K562 (cell line): Measurements from ENCODE around the gene MYL6B. TPM values are rescaled to one million over a fixed set of nuclear protein-coding genes. Genes with fewer than 3 reads are reported as not detected.

Source experiments
- ATF4 ChIP-seq: fragments of 450-650 bp; formaldehyde crosslinking; IDR thresholded peaks from 2 replicates; pipeline ENCODE4 v1.4.0; 2022; ENCODE audit warnings: mild to moderate bottlenecking, moderate library complexity
- BCL6 ChIP-seq: fragments of 250-450 bp; sonication (Bioruptor Pico); IDR thresholded peaks from 2 replicates; pipeline ENCODE4 v1.4.0; 2020
- CREB3L1 ChIP-seq: fragments of 450-650 bp; IDR thresholded peaks from 2 replicates; pipeline ENCODE4 v1.6.1; 2014; ENCODE audit warnings: low read depth, mild to moderate bottlenecking, moderate library complexity, borderline replicate concordance
- ETS1 ChIP-seq: conservative IDR thresholded peaks from 2 replicates; pipeline ENCODE4 v1.6.1; 2011; ENCODE audit warnings: low read depth, mild to moderate bottlenecking, low read length; ENCODE audit not compliant: control insufficient read depth
- ETV1 ChIP-seq: fragments of 450-650 bp; conservative IDR thresholded peaks from 2 replicates; pipeline ENCODE4 v1.6.1; 2016; ENCODE audit warnings: missing genetic modification characterization, control low read depth, low read depth, missing compliant biosample characterization
- FOXA3 ChIP-seq, 2 experiments: fragments of 450-650 bp in 1 of 2; sonication (generic) in 1 of 2; formaldehyde crosslinking; IDR thresholded peaks in 1 of 2; conservative IDR thresholded peaks in 1 of 2; 2 replicates each; pipeline versions ENCODE4 v1.4.0 to v1.8.0; 2020 to 2022; ENCODE audit warnings: mild to moderate bottlenecking in 2 of 2, missing genetic modification reagents in 1 of 2
- GTF2B ChIP-seq: IDR thresholded peaks from 2 replicates; pipeline ENCODE4 v1.6.1; 2011; ENCODE audit not compliant: insufficient read length; ENCODE audit errors: extremely low read depth
- KAT8 ChIP-seq: fragments of 450-650 bp; IDR thresholded peaks from 2 replicates; pipeline ENCODE4 v1.6.1; 2016; ENCODE audit warnings: low read depth, mild to moderate bottlenecking
- NELFE ChIP-seq: IDR thresholded peaks from 2 replicates; pipeline ENCODE4 v1.6.1; 2011; ENCODE audit warnings: mild to moderate bottlenecking; ENCODE audit not compliant: insufficient read depth, insufficient read length
- PHB ChIP-seq: fragments of 250-450 bp; sonication (Bioruptor Pico); IDR thresholded peaks from 2 replicates; pipeline ENCODE4 v1.5.0; 2021
- PHF20 ChIP-seq: fragments of 450-650 bp; IDR thresholded peaks from 2 replicates; pipeline ENCODE4 v1.6.1; 2018; ENCODE audit not compliant: partially characterized antibody
- PHTF2 ChIP-seq: fragments of 250-450 bp; sonication (Bioruptor Pico); IDR thresholded peaks from 2 replicates; pipeline ENCODE4 v1.5.0; 2021; ENCODE audit warnings: mild to moderate bottlenecking
- PML ChIP-seq: IDR thresholded peaks from 2 replicates; pipeline ENCODE4 v1.6.1; 2012; ENCODE audit warnings: low read length, inconsistent platforms
- RBFOX2 ChIP-seq: fragments of 200-400 bp; formaldehyde crosslinking; IDR thresholded peaks from 2 replicates; pipeline ENCODE4 v1.6.1; 2017; ENCODE audit warnings: low read depth, mild to moderate bottlenecking, low read length, moderate library complexity
- RBM34 ChIP-seq: fragments of 200-400 bp; formaldehyde crosslinking; IDR thresholded peaks from 2 replicates; pipeline ENCODE4 v1.6.1; 2018; ENCODE audit warnings: low read length, borderline replicate concordance; ENCODE audit not compliant: insufficient read depth
- SMAD2 ChIP-seq: fragments of 150-350 bp; IDR thresholded peaks from 2 replicates; pipeline ENCODE4 v1.6.1; 2014; ENCODE audit warnings: low read depth, mild to moderate bottlenecking, low read length
- SMC3 ChIP-seq: conservative IDR thresholded peaks from 2 replicates; pipeline ENCODE4 v1.6.1; 2011; ENCODE audit warnings: low read depth, low read length, improper control_type of control experiment; ENCODE audit not compliant: insufficient read depth
- SREBF1 ChIP-seq: fragments of 150-350 bp; IDR thresholded peaks from 2 replicates; pipeline ENCODE4 v1.6.1; 2014; ENCODE audit warnings: antibody characterized with exemption, low read depth, low read length, borderline replicate concordance
- USF1 ChIP-seq: sonication (generic); formaldehyde crosslinking; IDR thresholded peaks from 2 replicates; pipeline ENCODE4 v1.9.0; 2022; ENCODE audit warnings: mild to moderate bottlenecking, missing genetic modification reagents
- WHSC1 ChIP-seq: IDR thresholded peaks from one replicate; pipeline ENCODE4 v1.6.1; 2012; ENCODE audit warnings: low read length, control low read depth, inconsistent platforms
- ZFP91 ChIP-seq: sonication (generic); formaldehyde crosslinking; IDR thresholded peaks from 2 replicates; pipeline ENCODE4 v1.8.0; 2022; ENCODE audit warnings: mild to moderate bottlenecking, missing genetic modification reagents
- ZNF282 ChIP-seq: sonication (generic); formaldehyde crosslinking; IDR thresholded peaks from 2 replicates; pipeline ENCODE4 v1.8.1; 2023; ENCODE audit warnings: missing genetic modification reagents
- ZNF76 ChIP-seq: fragments of 250-450 bp; sonication (Bioruptor Pico); IDR thresholded peaks from 2 replicates; pipeline ENCODE4 v1.4.0; 2020; ENCODE audit warnings: mild to moderate bottlenecking, moderate library complexity, borderline replicate concordance
- ZNF764 ChIP-seq: fragments of 250-450 bp; sonication (Bioruptor Pico); IDR thresholded peaks from 2 replicates; pipeline ENCODE4 v1.4.0; 2020; ENCODE audit warnings: low read depth, mild to moderate bottlenecking, moderate library complexity
- polyA plus RNA-seq, 8 experiments: library from polyadenylated mRNA; depleted of rRNA in 4 of 8; stranded (reverse) in 5 of 8; unstranded in 3 of 8; fragments of >200 nt; fragmentation: Nextera tagmentation in 2 of 8; fragmentation: Illumina TruSeq in 1 of 8; extraction: Ambion mirVana in 2 of 8; extraction: Trizol in 1 of 8; gene quantifications; 2 replicates each; pipeline versions ENCODE4 v1.2.1 to v1.2.3, GENCODE V29; 2011 to 2014; ENCODE audit warnings: inconsistent platforms in 1 of 8, missing spikeins in 1 of 8
- total RNA-seq, 7 experiments: library from RNA; depleted of rRNA in 6 of 7; stranded (reverse); fragments of >200 nt in 6 of 7; fragmentation: Illumina TruSeq in 2 of 7; extraction: Trizol in 2 of 7; gene quantifications; 2 replicates each; pipeline versions ENCODE4 v1.2.1 to v1.2.3, GENCODE V29; 2011 to 2021; ENCODE audit warnings: low replicate concordance in 1 of 7

Gene MYL6B
- total and polyA plus RNA-seq, 9 of the 15 experiments (the other 6 are each of a cell fraction or from before 2014, with no cell fraction given) = 42.8 to 77.3 (median 68.6) TPM

- TF ChIP-seq SREBF1 = no peak
- no peak for TF ChIP-seq BCL6 (CRISPR knock-in tag)
- no peak for TF ChIP-seq KAT8
- no peak for TF ChIP-seq WHSC1
- TF ChIP-seq ATF4 (CRISPR knock-in tag) = no peak
- no peak for TF ChIP-seq GTF2B
- no peak for TF ChIP-seq PML
- no peak for TF ChIP-seq RBFOX2
- TF ChIP-seq NELFE = no peak
- TF ChIP-seq ZNF76 (CRISPR knock-in tag) = no peak
- TF ChIP-seq ETS1 = no peak
- TF ChIP-seq PHB (CRISPR knock-in tag) = no peak
- TF ChIP-seq CREB3L1 = no peak; the same call in 1 of the 2 replicates
- TF ChIP-seq ZNF764 = no peak
- TF ChIP-seq RBM34 = no peak
- no peak for TF ChIP-seq ETV1
- no peak for TF ChIP-seq ZFP91 (CRISPR knock-in tag)
- no peak for TF ChIP-seq FOXA3 (CRISPR knock-in tag; conservative IDR thresholded peaks at IDR 0.05 in 1 of 2, IDR thresholded peaks at IDR 0.05 in 1 of 2)
- peak; percentile 86 for TF ChIP-seq USF1 (CRISPR knock-in tag)
- TF ChIP-seq ZNF282 (CRISPR knock-in tag) = no peak
- no peak for TF ChIP-seq PHF20
- no peak for TF ChIP-seq PHTF2 (CRISPR knock-in tag)
- TF ChIP-seq SMC3 = peak; percentile 85
- TF ChIP-seq SMAD2 = no peak
Measured at GRCh38 chr12:56119361-56119796, 33.0 kb upstream of the MYL6B start (continued).
